PFSK-1 (cell line): ENCODE data around the gene SFTPB.

Source experiments
- FOXP2 ChIP-seq: optimal IDR thresholded peaks from 2 replicates; pipeline ENCODE3; 2011; ENCODE audit warnings: borderline replicate concordance, control low read depth, inconsistent platforms; ENCODE audit not compliant: insufficient read depth; ENCODE audit errors: extremely low read length, extremely low read depth
- POLR2AphosphoS5 ChIP-seq: IDR thresholded peaks from 2 replicates; pipeline ENCODE4 v1.6.1; 2012; ENCODE audit warnings: low read depth, mild to moderate bottlenecking, control low read depth, low read length, moderate library complexity
- REST ChIP-seq, 2 experiments: IDR thresholded peaks; 2 replicates each; pipeline versions ENCODE4 v1.6.1 to v1.8.0; 2011 to 2012; ENCODE audit warnings: low read depth in 2 of 2, low read length in 2 of 2, control low read depth in 1 of 2, inconsistent platforms in 1 of 2, mild to moderate bottlenecking in 1 of 2, moderate library complexity in 1 of 2; ENCODE audit not compliant: insufficient read depth in 1 of 2
- SIN3A ChIP-seq: IDR thresholded peaks from 2 replicates; pipeline ENCODE4 v1.6.1; 2012; ENCODE audit warnings: mild to moderate bottlenecking, low read length, moderate library complexity, borderline replicate concordance; ENCODE audit not compliant: insufficient read depth
- TAF1 ChIP-seq: IDR thresholded peaks from 2 replicates; pipeline ENCODE4 v1.6.1; 2012; ENCODE audit warnings: low read length, control low read depth, borderline replicate concordance; ENCODE audit not compliant: insufficient read depth

- TF ChIP-seq REST (IDR thresholded peaks at IDR 0.05; ENCODE audit: insufficient read depth in 1 of 2, low read depth in 2 of 2, low read length in 2 of 2) (no peak), FOXP2 (no peak), POLR2AphosphoS5 (no peak), TAF1 (no peak), SIN3A (no peak)
These were observed 20.0 kb downstream of the SFTPB start for GRCh38 chr2:85647823-85648526.
